Measurements from ENCODE around the gene P2RX3. TPM values are rescaled to one million over a fixed set of nuclear protein-coding genes. Genes with fewer than 3 reads are reported as not detected.
"Not testable (repeated sequence)": the region's sequence is repeated elsewhere in the genome, so short reads cannot be mapped to it uniquely, and the experiment has no call there.

The P2RX3 gene
- total RNA-seq, 2 donors from 2014 or later: not detected

DNA sequence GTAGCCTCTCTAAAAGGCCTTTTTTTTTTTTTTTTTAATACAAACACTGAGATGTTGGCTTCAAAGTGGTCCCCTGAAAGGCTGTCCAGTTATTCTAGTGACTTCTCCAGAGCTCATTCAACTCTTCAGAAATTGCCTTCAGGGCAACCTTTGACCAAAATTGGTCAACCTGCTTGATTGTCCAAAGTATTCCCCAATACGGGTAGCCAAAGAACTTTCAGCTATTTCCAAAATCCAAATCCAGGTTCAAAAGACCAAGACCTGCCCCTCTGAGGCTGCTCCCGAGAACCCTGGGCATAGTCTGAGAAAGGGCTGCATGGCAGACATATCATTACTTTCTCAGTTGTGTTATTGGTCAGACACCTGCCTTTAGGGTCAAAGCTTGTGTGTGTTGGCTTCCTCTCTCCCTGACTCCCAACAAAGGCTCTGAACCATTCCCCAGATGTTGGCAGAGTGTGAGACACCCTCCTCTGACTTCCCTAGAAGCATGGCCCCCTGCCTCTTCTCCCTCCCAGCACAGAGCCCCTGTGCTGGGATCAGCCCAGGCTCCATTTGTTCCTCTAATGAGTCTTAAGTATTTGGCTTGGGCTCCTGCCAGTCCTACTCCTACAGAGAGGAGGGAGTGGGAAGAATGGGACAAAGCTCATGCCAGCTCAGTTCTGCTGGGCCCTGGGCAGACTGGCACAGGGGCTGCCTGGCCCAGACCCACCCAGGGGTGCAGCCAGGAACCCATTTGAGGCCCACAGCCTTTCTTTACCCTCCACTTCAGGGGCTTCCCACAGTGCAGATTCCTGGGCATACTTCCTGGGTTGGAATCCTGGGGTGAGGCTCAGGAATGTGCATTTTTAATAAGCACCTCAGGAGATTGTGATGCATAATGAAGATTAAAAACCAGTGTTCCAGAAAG lies 43.7 kb upstream of the P2RX3 start:
- Histone ChIP-seq H3K4me3 (ENCODE audit: low read length) (no peak overlapping the region), H3K36me3 (ENCODE audit: control insufficient read depth, insufficient read depth, low read length) (peaks cover 14% of the 10 kb centered on the region), H3K9ac (ENCODE audit: extremely low read depth, low read length, poor library complexity, severe bottlenecking) (no peak overlapping the region), H3K9me3 (ENCODE audit: control insufficient read depth, low read length) (peaks cover 7% of the 10 kb centered on the region), H3K27me3 (ENCODE audit: control insufficient read depth, insufficient read depth, low read length, poor library complexity, severe bottlenecking) (no peaks in the 10 kb centered on the region), H3K27ac (ENCODE audit: low read depth, low read length) (no peak overlapping the region), H3K4me1 (ENCODE audit: control insufficient read depth, insufficient read depth, low read length) (peaks cover 1% of the 10 kb centered on the region)
- H3K4me1 Mint-ChIP-seq: peaks cover 4% of the 10 kb centered on the region
- H3K4me3 Mint-ChIP-seq: no peak overlapping the region
- peaks cover 7% of the 10 kb centered on the region for H3K9me3 Mint-ChIP-seq
- peaks cover 32% of the 10 kb centered on the region for H3K36me3 Mint-ChIP-seq (ENCODE audit: low read depth)
- H3K27ac Mint-ChIP-seq: no peak overlapping the region
- 97 to 100% methylated on average over 2 of the region's 2 CpGs for WGBS, 2 experiments (ENCODE audit: insufficient coverage in 1 of 2, insufficient read length in 1 of 2)
- DNase-seq: no peak
- TF ChIP-seq, protein P1, sequence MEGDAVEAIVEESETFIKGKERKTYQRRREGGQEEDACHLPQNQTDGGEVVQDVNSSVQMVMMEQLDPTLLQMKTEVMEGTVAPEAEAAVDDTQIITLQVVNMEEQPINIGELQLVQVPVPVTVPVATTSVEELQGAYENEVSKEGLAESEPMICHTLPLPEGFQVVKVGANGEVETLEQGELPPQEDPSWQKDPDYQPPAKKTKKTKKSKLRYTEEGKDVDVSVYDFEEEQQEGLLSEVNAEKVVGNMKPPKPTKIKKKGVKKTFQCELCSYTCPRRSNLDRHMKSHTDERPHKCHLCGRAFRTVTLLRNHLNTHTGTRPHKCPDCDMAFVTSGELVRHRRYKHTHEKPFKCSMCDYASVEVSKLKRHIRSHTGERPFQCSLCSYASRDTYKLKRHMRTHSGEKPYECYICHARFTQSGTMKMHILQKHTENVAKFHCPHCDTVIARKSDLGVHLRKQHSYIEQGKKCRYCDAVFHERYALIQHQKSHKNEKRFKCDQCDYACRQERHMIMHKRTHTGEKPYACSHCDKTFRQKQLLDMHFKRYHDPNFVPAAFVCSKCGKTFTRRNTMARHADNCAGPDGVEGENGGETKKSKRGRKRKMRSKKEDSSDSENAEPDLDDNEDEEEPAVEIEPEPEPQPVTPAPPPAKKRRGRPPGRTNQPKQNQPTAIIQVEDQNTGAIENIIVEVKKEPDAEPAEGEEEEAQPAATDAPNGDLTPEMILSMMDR (conservative IDR thresholded peaks at IDR 0.05): no peak
- no peaks in the 10 kb centered on the region for H3K27me3 Mint-ChIP-seq (ENCODE audit: insufficient read depth)

DNA sequence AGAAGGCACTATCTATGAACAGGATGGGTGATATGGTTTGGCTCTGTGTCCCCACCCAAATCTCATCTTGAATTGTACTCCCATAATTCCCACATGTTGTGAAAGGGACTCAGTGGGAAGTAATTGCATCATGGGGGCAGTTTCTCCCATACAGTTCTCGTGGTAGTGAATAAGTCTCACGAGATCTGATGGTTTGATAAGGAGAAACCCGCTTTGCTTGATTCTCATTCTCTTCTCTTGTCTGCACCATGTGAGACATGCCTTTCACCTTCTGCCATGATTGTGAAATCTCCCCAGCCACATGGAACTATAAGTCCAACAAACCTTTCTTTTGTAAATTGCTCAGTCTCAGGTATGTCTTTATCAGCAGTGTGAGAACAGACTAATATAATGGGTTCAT lies 41.9 kb upstream of the P2RX3 start:
- Mint-ChIP-seq H3K9me3 (peaks cover 15% of the 10 kb centered on the region), H3K36me3 (ENCODE audit: low read depth) (peaks cover 49% of the 10 kb centered on the region)
- not testable (repeated sequence) for H3K4me1 Mint-ChIP-seq; H3K4me3 Mint-ChIP-seq; H3K27ac ChIP-seq (ENCODE audit: low read depth, low read length); H3K27me3 ChIP-seq (ENCODE audit: control insufficient read depth, insufficient read depth, low read length, poor library complexity, severe bottlenecking); DNase-seq; H3K4me3 ChIP-seq (ENCODE audit: low read length); H3K27ac Mint-ChIP-seq; H3K4me1 ChIP-seq (ENCODE audit: control insufficient read depth, insufficient read depth, low read length); H3K9ac ChIP-seq (ENCODE audit: extremely low read depth, low read length, poor library complexity, severe bottlenecking); H3K27me3 Mint-ChIP-seq (ENCODE audit: insufficient read depth)
- Histone ChIP-seq H3K36me3 (ENCODE audit: control insufficient read depth, insufficient read depth, low read length) (peaks cover 31% of the 10 kb centered on the region), H3K9me3 (ENCODE audit: control insufficient read depth, low read length) (peaks cover 15% of the 10 kb centered on the region)
- WGBS, 2 experiments (ENCODE audit: insufficient coverage in 1 of 2, insufficient read length in 1 of 2): 89 to 93% methylated on average over 3 of the region's 3 CpGs

- TF ChIP-seq, protein P1 (conservative IDR thresholded peaks at IDR 0.05): no peak
- Mint-ChIP-seq H3K27ac (no peak overlapping the region), H3K27me3 (ENCODE audit: insufficient read depth) (no peaks in the 10 kb centered on the region), H3K36me3 (ENCODE audit: low read depth) (peaks cover 59% of the 10 kb centered on the region), H3K4me3 (no peak overlapping the region), H3K4me1 (no peaks in the 10 kb centered on the region), H3K9me3 (peaks cover 15% of the 10 kb centered on the region)
- 95 to 98% methylated on average over 2 of the region's 2 CpGs for whole genome bisulfite sequencing, 2 experiments (ENCODE audit: insufficient coverage in 1 of 2, insufficient read length in 1 of 2)
- no peak for DNase-seq
- no peak overlapping the region for H3K9ac ChIP-seq (ENCODE audit: extremely low read depth, low read length, poor library complexity, severe bottlenecking)
- no peaks in the 10 kb centered on the region for H3K27me3 ChIP-seq (ENCODE audit: control insufficient read depth, insufficient read depth, low read length, poor library complexity, severe bottlenecking)
- H3K9me3 ChIP-seq (ENCODE audit: control insufficient read depth, low read length): peaks cover 15% of the 10 kb centered on the region
- H3K4me3 ChIP-seq (ENCODE audit: low read length): no peak overlapping the region
- H3K36me3 ChIP-seq (ENCODE audit: control insufficient read depth, insufficient read depth, low read length): peaks cover 41% of the 10 kb centered on the region
- no peak overlapping the region for H3K27ac ChIP-seq (ENCODE audit: low read depth, low read length)
- no peaks in the 10 kb centered on the region for H3K4me1 ChIP-seq (ENCODE audit: control insufficient read depth, insufficient read depth, low read length)
These were observed 40.9 kb upstream of the P2RX3 start for GRCh38 chr11:57297221-57297620.

Data from endodermal cell (in vitro differentiated cells).